ENCODE data around the gene ELFN2.
"Not testable (repeated sequence)": the region's sequence is repeated elsewhere in the genome, so short reads cannot be mapped to it uniquely, and the experiment has no call there.

The ELFN2 gene

DNA sequence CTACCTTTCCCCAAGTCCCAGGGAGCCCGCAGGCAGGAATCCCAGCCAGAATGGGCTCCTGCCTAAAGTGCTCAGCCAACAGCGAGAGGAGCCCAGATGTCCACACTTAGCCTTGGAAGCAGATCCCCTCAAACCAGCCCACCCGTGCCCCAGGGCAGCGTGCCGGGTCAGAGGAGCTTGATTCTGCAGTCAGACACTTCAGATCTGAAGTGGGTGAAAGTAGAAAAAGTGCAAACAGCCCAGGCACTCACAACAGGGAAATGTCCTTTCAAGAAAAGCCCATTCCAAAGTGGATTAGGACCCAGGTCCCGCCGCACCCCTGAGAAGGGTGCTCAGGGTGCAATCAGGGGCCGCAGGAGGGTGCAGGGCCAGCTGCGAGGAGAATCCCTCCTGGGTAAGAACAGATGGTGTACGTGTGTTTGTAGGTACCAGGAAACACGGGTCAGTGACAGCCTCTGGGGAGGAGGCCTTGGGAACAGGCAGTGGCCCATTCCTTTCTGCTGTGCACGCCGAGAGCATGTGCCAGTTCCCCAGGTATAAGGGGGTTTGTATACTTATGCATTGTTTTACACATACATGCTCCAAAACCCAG is 17.7 kb downstream of the ELFN2 start:
- DNase-seq: no peak

GRCh38 chr22:37409031-37409430 is 18.2 kb downstream of the ELFN2 start:
- no peak for DNase-seq

DNA sequence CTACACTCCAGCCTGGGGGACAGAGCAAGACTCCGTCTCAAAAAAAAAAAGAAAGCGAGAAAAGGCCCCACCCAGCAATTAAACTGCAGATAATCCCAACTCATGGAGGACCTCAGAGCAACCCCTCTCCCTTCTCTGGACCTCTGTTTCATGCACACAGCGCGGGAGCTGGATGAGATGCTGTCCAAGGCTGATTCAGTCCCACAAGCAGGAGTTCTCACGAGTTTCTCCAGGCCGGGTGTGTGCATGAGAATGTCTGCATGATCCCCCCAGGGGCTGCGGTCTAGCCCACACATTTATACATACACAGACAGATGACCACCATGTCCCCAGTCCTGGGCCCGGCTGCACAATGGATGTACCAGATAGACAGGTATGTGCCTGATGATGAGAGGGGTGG is 19.4 kb downstream of the ELFN2 start:
- DNase-seq: no peak

DNA sequence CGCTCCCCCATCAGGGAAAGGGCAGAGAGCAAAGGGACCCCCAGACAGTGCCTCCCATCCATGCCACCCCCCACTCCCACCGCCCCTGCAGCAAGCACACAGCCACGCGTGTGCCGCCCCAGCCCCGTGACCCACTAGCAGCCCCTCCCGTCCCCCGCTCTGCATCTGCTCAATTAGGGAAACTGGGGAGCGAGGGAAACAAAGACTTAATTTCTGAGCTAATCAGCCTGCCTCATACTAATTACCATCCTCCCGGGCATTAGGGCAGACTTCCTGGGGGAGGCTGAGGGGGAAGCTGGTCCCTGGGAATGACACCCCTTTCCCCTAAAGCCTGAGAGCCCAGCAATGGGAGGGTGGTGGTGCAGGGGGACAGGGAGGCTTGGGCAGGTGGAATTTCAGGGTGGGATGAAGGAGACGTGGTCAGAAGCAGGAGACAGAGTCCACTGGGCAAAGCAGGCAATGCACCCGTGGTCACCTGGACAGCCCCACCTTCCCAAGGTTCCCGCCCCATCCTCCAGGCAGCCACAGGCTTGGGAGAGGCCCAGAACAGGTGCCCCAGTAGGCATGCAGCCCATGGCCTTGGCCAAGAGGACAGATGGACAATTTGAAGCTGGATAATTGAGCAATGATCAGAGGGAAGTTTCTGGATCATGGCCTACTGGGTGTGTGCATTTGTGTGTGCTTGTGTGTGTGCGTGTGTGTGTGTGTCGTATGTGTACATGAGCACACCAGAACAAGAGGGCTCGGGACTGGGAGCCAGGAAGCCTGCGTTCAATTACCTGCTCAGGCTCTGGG is 20.6 kb downstream of the ELFN2 start:
- DNase-seq: no peak

- DNase-seq: no peak
Measured at GRCh38 chr22:37404091-37404490, 23.2 kb downstream of the ELFN2 start.

- no peak for DNase-seq
Measured at GRCh38 chr22:37403267-37403960, 23.9 kb downstream of the ELFN2 start.

- DNase-seq: no peak
Measured at GRCh38 chr22:37402184-37402506, 25.1 kb downstream of the ELFN2 start.

DNA sequence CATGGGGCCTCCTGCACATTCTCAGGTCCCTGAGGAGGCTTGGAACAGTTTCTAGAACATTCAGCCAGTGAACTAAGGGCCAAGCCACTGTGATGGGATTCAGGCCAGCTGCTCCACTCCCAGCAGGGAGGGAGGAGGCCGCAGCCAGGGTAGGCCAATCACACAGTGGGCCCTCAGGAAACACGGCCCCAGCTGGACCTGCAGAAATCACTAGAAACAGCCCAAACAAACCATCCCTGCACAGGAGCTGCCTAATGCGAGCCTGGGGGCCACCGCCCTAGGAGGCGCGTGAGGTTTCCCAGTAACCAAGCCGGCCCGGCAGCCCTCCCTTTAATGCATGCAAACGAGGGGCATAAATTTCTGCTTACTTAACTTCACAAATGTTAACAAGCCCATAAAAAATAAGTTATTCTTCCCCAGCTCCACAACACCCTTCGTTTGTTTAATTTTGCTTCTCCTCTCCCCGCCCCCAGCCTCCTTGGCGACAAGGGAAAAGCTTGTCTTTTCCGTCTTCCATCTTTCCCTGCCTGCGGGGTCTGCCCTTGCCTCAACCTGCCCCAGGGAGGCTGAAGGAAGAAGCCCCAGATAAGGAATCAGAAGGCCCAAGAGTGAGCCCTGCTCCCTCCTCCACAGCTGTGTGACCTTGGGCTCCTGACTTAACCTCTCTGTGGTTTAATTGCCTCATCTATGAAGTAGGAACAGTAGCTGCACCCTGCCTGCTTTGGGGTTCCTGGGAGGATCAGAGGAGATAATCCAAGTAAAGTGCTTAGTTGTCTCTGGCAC is 25.7 kb downstream of the ELFN2 start:
- no peak for DNase-seq

GRCh38 chr22:37400719-37401118 is 26.6 kb downstream of the ELFN2 start:
- DNase-seq: no peak

- not testable (repeated sequence) for DNase-seq
Measured at GRCh38 chr22:37399457-37399856, 27.8 kb downstream of the ELFN2 start.

DNA sequence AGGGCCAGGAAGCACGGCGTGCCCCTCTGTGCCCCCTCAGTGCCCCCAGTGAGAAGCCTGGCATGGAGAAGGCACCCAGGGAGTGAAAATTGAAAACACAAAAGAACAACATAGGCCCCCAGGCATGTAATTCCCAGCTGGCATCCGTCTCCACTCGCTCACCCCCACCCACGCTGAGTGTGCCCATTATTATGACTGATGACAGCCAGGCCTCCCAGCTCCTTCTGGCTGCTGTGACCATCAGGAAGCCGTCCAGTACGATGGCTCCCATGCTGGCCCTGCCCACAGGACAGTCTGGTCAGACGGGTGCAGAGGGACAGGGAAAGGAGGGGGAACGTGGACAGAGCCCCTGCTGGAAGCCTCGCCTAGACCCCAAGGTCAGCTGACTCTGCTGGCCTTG is 30.1 kb downstream of the ELFN2 start:
- DNase-seq: no peak

DNA sequence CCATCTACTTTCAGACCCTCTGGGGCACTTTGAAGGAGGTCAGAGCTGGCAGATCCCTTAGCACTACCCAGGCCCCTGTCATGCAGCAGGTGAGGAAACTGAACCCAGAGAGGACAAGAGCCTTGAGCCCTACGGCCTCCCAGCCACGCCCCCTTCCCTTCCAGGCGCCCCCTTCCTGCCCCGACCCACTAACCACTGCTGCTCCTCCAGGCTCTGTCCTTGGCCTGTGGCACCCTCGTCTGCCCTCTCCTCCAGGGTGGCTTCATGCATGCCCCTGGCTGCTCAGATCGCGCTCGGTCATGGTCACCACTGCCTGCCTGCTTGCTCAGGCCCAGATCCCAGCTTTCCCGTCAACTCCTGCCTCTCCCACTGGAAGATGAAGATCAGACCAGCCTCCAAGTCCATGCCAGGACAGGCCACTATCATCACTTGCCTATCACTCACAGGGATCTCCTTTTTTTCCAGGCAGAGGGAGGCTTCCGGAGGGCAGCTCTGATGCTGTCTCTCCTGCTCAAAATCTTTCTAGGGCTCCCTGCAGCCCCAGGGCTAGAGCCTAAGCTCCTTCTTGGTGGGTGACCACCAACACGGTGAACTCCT is 30.7 kb downstream of the ELFN2 start:
- DNase-seq: no peak

- DNase-seq: no peak
Measured at GRCh38 chr22:37394341-37394740, 32.9 kb downstream of the ELFN2 start.

GRCh38 chr22:37393746-37394145 is 33.5 kb downstream of the ELFN2 start:
- no peak for DNase-seq

- DNase-seq: no peak
Measured at GRCh38 chr22:37392721-37393328, 34.5 kb downstream of the ELFN2 start.

DNA sequence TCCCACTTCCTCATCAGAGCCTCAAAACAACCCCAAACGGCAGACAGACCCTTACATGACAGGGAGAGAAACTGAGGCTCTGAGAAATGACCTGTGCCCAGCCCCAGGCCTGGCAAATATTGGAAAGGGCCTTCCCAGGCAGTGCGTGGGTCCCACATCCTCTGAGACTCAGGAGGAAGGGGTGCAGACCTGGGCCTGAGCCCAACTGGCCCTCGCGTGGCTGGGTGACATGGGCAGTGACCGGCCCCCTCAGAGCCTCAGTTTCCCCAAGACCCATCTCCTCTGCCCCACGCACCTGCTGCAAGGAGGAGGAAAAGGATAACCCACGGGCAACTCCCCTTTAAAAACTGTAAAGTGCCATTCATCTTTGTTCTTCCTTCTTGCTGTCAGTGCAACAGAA is 35.6 kb downstream of the ELFN2 start:
- no peak for DNase-seq

- DNase-seq: no peak
Measured at GRCh38 chr22:37390075-37390474, 37.2 kb downstream of the ELFN2 start.

GRCh38 chr22:37388538-37388937 is 38.7 kb downstream of the ELFN2 start:
- DNase-seq: no peak

DNA sequence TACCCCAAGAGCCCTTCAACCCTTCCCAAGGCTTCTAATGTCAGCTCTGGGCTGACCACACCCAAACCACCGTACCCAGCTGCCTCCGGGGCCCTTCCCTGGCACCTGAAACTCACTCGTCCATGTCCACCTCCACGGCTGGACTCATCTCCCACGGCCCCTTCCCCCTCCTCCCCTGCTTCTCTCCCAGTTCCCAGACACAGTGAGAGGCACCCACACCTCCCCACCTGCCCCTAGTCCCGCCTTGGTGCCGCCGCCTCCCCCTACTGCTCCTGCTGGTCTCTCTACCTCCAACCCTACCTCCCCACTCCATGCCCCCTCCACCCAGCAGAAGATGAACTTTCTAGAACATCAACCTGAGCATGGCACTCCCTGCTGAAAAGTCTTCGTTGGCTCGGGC is 39.5 kb downstream of the ELFN2 start:
- DNase-seq: no peak

GRCh38 chr22:37386441-37386840 is 40.8 kb downstream of the ELFN2 start:
- no peak for DNase-seq

DNA sequence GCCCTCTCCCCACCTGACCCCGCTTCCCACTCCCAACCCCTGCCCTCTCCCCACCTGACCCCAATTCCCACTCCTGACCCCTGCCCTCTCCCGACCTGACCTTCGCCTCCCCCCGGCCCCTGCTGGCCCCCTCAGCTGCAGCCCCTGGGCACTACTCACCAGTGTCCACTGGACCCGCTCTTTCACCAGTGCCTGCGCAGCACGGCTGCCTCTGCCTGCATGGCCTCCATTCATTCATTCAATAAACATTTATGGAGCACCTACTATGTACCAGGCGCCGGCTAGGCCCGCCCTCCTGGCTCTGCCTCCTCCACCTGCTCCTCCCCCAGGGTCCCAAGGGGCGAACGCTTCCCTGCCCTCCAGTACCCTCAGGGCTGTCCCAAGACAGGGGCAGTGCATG is 42.6 kb downstream of the ELFN2 start:
- DNase-seq: no peak

- no peak for DNase-seq
Measured at GRCh38 chr22:37383341-37383740, 43.9 kb downstream of the ELFN2 start.

DNA sequence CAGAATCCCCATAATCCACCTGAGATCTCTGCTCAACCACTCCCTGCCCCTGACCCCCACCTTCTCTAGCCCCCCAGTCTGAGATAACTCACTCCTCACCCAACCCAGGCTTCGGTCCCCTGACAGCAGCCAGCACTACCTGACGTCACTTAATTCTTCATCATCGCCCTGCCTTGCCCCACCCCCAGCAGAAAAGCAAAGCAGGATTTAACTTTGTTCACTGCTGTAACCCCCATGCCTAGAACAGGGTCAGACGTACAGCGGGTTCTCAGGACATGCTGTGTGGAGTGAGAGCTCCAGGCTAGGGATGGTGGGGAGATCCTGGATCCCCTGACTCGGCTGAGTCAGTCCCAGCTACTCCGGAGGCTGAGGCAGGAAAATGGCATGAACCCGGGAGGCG is 45.8 kb downstream of the ELFN2 start:
- no peak for DNase-seq
